C4-2B (cell line): ENCODE data around the gene GJA3.
A peak's percentile ranks its signal among the peaks of the same experiment; 100 is the strongest.

Experiments used
- CTCF ChIP-seq: fragments of 450-650 bp; conservative IDR thresholded peaks from 2 replicates; pipeline ENCODE4 v1.5.1; 2017; ENCODE audit warnings: mild to moderate bottlenecking
- ZFX ChIP-seq: fragments of 450-650 bp; IDR thresholded peaks from 2 replicates; pipeline ENCODE4 v1.6.1; 2017

GRCh38 chr13:20174656-20175405 is 14.0 kb upstream of the GJA3 start:
- TF ChIP-seq CTCF (no peak), ZFX (peak; percentile 25; the same call in 1 of the 2 replicates)
